Skeletal muscle cell (primary cell): ENCODE data around the gene SLC12A9.
"Not testable (repeated sequence)": the region's sequence is repeated elsewhere in the genome, so short reads cannot be mapped to it uniquely, and the experiment has no call there.

Source experiments
- DNase-seq: peaks from one replicate; pipeline ENCODE4 v3.0.0-alpha.2; 2010; ENCODE audit warnings: low read depth
- H3K4me3 ChIP-seq: 2 replicates; pipeline ENCODE4 v1.5.1; 2011; ENCODE audit warnings: low read depth, mild to moderate bottlenecking, control low read depth, low read length, moderate library complexity

SLC12A9 gene

DNA sequence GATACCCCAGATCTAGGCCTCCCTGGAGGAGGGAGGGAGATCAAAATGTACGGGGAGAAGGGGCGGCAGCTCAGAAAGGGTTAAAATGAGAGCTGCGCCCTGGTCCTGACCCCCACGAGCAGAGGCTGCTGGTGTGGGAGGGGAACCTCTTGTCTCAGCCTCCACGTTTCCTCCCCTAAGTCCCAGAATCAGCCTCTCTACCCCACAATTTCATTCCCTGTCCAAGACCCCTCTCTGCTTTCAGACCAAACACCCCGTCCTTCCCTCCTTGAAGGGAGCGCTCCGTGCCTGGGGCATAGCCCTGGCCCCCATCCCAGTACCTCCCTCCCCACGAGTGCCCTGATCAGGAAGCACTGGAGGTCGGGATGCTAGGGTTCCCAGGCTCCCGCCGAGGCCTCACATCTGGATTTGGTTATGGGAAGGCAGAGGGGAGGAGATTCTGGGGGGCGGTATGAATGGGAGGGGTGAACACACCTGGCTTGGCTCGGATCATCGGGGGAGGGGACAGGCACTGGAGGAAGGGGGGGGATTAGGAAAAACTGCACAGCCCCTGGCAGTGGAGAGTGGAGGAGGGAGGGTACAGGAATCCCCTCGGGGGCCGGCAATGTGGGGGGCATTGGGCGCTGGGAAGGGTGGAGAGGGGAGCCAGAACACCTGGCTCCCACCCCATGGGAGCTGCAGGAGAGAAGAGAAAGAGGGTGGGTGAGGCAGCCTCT is 27.9 kb upstream of the SLC12A9 start:
- DNase-seq: no peak
- H3K4me3 ChIP-seq: peak overlapping the region; percentile 84

DNA sequence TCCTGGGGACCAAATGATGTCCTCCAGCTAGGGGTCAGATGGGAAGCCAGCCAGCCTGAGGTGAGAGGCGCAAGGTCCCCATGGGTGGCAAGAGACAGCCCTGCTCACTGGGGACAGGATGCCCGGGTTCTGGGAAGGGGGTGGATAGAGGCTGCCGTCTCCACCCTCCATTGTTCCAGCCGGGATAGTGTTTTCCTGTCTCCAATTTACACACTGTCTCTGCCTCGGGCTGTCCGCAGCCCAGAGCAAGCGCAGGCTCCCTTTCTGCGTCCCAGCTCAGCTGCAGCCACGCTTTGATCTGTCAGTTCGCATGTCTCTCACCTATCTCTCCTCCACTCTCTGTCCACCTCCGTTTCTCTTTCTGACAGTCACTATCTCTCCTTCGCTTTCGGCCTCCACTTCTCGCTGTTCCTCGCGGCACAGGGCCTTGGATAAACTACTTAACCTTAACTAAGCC is 27.3 kb upstream of the SLC12A9 start:
- H3K4me3 ChIP-seq: peak overlapping the region; percentile 84
- DNase-seq: no peak

DNA sequence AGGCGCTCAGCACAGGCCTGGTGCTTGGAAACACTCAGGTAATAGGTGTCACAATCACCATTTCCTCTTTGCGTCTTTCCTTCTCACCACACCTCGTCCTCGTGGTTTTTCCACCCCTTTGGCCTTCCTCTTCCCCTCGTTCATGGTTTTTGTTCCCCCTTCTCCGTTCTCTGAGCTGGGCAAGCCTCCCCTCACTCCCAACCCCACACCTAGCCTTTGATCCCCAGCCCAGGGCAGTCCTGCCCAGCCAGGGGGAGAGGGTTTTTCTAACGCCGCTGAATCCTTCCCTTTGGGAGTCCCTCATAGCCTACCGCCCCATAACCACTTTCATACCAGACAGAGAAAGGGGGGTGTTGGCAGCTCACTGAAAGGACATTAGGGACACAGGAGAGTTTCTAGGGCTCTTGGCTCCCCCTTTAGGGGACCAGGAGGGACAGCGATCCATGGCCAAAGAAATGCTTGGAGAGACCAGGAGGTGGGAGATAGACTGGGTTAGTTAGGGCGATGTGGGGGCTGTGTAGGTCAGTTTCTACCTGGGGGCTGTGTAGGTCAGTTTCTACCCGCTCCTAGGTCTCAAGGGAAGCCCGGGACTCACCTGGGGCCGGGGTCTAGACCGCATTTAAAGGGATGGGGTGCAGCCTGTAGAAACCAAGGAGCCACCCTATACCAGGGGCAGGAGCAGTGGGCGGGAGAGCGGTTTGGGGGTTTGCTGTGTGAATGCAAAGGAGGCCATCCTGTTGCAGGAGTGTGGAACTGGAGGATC is 26.6 kb upstream of the SLC12A9 start:
- no peak for DNase-seq
- H3K4me3 ChIP-seq: peak overlapping the region; percentile 84

DNA sequence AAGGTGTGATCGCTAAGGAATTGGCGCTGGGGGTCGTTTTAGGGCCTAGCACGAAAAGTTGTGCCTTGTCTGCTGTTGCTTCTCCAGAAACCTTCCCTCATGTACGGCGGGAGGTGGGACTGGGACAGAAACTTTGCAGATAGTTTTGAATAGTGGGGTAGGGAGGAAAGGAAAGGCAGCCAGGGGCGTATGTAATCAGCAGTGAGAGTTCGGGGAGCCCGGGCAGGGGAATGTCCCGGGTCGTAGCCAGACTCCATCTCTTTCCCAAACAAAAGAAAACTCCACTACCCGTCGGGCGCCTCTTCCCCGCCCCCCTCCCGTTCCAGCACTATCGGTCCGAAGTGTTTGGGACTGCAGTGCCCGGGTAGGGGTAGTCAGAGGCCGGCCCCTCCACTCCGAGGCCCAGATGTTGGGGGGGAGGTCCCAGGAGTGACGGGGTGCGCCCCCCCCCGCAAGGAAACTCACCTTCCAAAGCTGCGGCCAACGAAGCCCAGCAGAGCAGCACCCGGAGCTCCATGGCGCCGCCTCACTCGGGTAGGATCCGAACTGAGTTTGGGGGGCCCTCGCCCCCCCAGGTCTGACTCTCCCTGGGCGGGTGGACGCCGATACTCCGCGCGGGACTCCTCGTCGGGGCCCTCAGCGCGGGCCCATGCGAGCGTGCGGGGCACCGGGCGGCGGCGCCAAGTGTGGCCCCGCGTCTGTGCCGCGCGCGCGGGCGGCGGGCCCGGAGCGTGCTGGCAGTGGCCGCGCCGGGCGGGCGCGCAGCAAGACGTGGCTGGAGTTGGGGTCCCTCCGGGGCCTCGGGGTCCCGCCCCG is 25.8 kb upstream of the SLC12A9 start:
- H3K4me3 ChIP-seq: peak overlapping the region; percentile 84

DNA sequence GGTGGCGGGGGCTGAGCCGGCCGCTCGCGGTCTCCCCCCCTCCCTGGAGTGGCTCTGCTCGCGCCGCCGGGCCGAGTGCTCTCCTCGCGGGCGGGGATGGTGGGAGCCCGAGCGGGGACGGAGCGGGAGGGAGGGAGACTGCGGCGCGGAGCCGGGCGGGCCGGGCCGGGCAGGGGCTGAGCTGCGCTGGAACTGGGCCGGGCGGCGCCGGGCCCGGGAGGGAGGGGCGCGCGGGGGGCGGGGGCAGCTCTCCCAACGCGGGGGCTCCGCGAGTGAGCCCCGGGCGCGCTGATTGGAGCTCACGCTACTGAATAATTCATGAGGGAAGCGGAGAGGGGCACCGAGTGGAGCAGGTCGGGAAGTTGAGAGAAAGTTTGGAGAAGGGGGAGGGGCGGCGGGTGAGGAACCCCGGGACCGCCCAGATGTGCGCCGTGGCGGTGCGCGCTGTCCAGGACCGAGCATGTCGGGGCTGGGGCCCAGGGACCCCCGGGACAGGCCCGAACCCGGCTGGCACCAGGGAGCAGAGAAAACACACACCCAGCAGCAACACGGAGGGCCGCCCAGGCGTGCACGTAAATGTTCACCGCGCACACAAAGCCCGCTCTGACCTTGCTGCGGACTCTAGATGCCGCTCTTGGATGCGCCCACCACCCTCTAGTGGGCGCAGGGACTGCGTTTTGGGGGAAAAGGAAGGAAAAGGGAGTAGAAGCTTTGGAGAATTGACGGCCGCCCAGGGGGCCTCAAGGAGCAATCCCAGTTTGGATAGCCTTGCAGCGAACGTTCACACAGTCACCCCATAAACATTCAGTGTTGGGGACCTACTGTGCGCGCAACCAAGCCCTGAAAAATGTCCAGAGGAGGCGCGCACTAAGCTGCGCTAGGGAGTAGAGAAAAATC is 24.9 kb upstream of the SLC12A9 start, which contains the start of gene EPHB4:
Gene EPHB4 (minus strand): TSS at position 194 of the 897 bp plus-strand sequence. CDS start 493 bp downstream, outside the sequence.
- H3K4me3 ChIP-seq: peak within 1 kb of the TSS; percentile 84
- peak; percentile 62 for DNase-seq

More for the DNA sequence above, 25.8 kb upstream of the SLC12A9 start:
- DNase-seq: no peak

DNA sequence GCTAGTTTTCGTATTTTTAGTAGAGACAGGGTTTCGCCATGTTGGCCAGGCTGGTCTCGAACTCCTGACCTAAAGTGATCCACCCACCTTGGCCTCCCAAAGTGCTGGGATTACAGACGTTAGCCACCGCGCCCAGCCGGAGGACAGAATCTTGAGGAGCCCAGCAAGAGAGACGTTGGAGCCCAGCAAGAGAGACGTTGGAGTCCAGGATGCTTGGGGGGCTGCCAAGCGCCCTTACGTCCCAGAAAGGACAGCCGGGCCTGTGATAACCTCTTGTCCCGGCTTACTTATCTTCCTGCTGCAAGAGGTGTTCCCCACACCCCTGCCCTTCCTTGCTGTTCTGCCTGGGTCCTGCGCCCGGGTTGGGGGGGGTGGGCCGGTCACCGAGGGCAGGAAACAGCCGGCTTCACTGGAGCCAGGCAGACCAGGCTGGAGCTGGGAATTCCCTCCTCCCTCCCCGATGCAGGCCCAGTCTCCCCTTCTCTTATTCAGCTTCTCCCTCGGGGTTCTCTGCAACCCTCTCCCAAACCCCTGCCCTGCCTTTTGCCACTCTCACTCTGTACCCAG is 23.3 kb upstream of the SLC12A9 start:
- DNase-seq: no peak
- no peak overlapping the region for H3K4me3 ChIP-seq

DNA sequence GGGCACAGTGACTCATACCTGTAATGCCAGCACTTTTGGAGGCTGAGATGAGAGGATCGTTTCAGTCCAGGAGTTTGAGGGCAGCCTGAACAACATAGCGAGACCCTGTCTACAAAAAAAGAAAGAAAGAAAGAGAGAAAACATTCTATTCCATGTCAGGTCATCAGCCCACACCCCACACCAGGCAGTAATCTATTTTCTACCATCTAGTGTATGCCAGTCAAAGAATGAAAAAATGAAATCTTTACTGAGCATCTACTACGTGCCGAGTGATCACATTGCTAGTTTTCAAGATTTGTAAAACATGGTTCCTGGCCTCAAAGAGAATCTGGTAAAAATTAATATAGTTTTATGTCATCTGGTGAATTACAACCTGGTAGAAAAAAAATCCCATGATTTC is 22.1 kb upstream of the SLC12A9 start:
- no peak overlapping the region for H3K4me3 ChIP-seq
- DNase-seq: no peak

DNA sequence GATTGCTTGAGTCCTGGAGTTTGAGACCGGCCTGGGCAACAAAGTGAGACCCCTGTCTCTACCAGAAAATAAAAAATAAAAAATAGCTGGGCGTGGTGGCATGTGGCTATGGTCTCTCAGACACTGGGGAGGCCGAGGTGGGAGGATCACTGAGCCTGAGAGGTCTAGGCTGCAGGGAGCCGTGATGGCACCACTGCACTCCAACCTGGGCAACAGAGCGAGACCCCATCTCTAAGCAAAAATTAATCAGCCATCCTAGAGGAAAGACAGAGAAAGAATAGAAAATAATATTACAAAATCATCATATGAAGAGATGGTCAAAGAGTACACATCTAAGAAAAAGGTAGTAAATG is 20.3 kb upstream of the SLC12A9 start:
- H3K4me3 ChIP-seq: no peak overlapping the region
- no peak for DNase-seq

DNA sequence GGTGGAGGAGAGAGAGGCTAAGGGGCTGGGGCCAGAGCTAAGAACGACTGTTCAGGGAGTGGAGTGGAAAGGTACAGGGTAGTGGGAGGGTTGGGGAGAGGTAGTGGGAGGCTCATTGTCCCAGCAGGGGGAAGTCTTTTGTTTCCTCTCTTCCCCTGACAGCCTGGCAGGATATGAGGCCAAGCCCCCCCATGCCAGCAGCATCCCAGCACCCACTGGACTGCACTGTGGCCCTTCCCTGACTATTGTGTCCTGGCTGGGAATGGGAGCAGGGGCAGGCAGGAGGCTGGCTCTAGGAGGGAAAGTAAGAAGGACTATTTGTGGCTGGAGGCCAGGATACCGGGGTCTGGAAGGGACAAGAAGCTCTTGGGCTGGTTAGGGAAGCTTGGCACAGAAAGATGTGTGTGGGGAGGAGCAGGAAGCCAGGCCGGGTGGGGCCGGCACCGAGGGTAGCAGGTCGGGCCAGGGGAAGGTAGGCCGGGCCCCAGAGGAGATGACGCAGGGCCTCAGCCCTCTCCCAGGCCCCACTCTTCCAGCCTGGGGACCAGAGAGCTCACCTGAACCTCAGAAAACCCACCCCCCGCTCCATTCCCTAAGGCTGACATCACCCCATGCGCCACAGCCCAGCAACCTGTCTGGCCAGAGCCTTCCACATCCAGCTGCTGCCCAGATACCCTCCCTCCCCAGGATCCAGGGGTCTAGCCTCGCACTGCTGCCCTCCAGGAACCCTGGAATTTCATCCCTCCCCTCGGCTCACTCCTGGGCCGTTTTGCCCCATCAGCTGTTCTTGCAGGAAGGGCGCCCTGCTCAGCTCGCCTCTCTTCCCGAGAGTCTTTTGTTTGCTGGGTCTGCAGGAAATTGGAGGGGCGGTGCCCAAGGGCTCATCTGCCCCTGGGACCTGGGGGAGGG is 16.4 kb upstream of the SLC12A9 start:
- no peak for DNase-seq
- no peak overlapping the region for H3K4me3 ChIP-seq

DNA sequence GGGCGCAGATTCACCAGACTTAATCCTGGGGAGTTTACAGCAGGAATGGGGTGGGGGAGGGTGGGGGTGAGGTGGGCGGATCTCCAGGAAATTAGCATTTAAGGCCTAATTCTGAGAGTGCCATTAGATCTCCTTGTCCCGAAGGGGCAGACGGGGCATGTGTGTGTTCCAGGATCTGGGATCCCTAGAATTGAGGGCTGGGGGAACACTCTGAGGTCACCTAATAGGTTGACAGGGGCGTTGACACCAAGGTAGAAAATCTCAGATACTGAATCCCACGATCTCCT is 15.8 kb upstream of the SLC12A9 start:
- peak overlapping the region; percentile 42 for H3K4me3 ChIP-seq
- no peak for DNase-seq

DNA sequence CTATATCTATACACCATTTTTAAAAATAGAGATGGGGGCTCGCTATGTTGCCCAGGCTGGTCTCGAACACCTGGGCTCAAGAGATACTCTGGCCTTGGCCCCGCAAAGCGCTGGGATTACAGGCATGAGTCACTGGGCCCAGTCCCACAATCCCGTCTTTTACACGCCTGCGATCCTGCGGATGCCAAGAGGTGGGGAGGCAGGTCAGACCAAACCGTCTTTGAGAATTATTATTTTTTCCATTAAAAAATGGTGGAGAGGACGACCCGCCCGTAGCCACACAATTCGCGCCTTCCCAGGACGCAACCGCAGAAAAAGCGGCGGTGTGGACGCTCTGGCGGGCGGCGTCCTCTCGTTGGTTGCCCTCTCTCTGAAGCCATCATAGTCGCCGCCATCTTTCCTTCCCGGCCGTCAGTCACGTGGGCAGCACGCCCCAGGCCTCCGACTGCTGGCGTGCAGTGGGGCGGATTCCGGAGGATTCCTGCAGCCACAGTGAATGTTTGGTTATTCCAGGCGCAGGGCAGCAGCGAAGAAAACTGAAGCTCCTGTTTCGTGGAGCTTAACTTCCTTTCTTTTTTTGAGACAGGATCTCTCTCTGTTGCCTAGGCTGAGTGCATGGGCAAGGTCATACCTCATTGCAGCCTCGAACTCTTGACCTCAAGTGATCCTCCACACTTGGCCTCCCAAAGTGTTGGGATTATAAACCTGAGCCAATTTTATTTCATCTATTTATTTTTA is 15.2 kb upstream of the SLC12A9 start:
- peak overlapping the region; percentile 42 for H3K4me3 ChIP-seq
- DNase-seq: peak; percentile 67

DNA sequence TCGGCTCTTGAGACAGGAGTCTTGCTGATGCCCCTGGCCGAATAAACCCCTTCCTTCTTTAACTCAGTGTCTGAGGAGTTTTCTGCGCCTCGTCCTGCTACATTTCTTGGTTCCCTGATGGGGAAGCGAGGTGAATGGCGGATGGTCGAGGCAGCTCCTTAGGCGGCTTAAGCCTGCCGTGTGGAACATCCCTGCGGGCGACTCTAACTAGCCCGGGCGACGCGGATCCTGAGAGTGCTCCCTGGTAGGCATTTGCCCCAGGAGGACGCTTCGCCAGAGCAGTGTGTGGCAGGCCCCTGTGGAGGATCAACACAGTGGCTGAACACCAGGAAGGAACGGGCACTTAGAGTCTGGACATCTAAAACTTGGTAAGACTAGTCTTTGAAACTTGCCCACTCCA is 13.2 kb upstream of the SLC12A9 start:
- no peak for DNase-seq

DNA sequence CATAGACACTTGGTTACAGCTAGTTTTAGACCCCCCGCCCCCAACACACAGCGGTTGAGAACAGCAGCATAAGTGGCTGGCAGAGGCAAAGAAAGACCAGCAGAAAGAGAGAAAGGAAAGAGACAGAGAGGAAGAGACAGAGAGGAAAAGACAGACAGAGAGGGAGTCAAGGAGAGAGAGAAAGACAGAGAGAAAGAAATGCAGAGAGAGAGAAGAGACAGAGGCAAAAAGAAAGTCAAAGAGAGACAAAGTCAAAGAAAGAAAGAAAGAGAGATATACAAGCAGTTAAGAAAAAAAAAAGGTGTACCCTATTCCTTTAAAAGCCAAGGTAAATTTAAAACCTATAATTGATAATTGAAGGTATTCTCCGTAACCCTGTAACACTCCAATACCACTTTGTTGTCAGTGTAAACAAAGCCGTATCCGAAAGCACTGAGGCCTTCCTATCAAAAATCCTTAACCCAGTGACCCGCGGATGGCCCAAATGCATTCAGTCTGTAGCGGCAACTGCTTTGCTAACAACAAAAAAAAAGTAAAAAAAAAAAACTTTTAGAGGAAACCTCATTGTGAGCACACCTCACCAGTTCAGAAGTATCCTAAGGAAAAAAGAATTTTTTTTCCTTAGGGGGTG is 11.9 kb upstream of the SLC12A9 start:
- DNase-seq: no peak
- H3K4me3 ChIP-seq: no peak overlapping the region

More for the DNA sequence above, 13.2 kb upstream of the SLC12A9 start:
- H3K4me3 ChIP-seq: no peak overlapping the region

DNA sequence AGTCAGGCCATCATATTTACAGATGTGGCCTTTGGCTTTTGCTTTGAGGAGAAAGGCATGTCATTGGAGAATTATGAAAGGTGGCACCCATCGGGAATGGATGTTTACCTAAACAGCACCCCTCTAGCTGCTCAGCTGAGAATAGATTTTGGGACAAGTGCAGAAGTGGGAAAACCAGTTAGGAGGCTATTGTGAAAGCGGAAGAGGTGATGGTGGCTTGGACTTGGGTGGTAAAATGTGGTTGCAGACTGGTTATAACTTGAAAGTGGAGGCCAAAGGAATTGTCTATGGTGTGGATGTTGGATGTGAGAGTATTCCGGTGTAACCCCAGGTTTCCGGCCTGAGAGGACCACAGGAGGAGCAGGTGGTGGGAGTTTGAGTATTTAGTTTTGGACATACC is 5.2 kb upstream of the SLC12A9 start:
- no peak overlapping the region for H3K4me3 ChIP-seq
- DNase-seq: no peak

DNA sequence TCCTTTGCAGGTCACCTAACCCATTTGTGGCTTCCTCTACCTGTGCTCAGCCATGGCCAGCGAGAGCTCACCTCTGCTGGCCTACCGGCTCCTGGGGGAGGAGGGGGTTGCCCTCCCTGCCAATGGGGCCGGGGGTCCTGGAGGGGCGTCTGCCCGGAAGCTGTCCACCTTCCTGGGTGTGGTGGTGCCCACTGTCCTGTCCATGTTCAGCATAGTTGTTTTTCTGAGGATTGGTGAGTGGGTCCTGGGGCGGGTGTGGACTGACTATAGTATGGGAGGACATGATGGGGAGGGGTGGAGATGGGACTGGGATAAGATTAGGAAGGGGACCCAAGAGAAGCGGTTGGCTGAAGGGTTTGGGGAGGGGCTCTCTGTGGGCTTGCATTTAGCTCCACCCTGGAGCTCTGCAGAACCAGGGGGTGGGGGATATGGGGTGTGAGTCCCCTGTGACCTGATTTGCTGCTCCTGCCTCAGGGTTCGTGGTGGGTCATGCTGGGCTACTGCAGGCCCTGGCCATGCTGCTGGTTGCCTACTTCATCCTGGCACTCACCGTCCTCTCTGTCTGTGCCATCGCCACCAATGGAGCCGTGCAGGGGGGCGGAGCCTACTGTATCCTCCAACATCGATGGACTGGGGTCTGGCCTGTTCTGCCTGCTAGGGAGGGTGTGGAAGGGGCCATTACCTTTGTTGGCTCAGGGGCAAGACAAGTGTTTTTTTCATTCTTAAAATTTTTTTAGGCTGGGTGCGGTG is 1.8 kb downstream of the SLC12A9 start:
- H3K4me3 ChIP-seq: no peak overlapping the region
- DNase-seq: no peak

DNA sequence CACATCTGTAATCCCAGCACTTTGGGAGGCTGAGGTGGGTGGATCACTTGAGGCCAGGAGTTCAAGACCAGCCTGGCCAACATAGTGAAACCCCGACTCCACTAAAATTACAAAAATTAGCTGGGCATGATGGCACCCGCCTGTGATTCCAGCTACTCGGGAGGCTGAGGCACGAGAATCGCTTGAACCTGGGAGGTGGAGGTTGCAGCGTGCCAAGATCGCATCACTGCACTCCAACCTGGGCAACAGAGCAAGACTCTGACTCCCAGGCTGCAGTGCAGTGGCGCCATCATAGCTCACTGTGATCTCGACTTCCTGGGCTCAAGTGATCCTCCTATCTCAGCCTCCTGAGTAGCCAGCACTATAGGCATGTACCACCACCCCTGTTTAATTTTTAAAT is 2.4 kb downstream of the SLC12A9 start:
- DNase-seq, H3K4me3 ChIP-seq: not testable (repeated sequence)
